ENCODE measurements around the gene LHFPL3. TPM values are rescaled to one million over a fixed set of nuclear protein-coding genes. Genes with fewer than 3 reads are reported as not detected.
A peak's percentile ranks its signal among the peaks of the same experiment; 100 is the strongest.

Gene LHFPL3
- total and polyA plus RNA-seq, 2 donors (not counting 1 experiment from before 2014, with no cell fraction given): not detected

DNA sequence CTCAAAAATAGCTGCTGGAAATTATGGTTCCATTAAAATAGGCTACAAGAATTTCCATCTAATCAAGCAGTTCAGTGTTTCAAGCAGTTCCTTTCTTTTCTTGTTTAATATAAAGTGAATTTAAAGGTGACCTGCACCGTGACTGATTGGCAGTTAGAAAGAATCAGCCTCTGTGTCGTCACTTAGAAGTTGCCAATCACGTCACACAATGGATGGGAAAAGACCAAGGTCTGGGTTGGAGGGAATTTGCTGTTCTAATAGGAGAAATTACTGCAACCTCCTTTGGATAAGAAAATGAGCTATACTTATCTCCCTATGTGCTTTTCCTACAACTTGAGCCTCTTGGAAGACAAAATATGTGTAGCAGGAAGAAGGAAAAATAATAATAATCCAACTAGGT is 466.2 kb downstream of the LHFPL3 start:
- Histone ChIP-seq H3K27ac (ENCODE audit: insufficient read depth, low read length) (no peak overlapping the region), H3K27me3 (ENCODE audit: control insufficient read depth, insufficient read depth, low read length) (no peaks in the 10 kb centered on the region), H3K79me2 (ENCODE audit: control insufficient read depth, insufficient read depth, low read length) (no peaks in the 10 kb centered on the region), H3K9me3 (ENCODE audit: control insufficient read depth, insufficient read depth, low read depth, low read length) (no peaks in the 10 kb centered on the region), H4K20me1 (ENCODE audit: control insufficient read depth, extremely low read depth, insufficient read depth, low read length) (no peaks in the 10 kb centered on the region), H3K4me2 (ENCODE audit: extremely low read depth, insufficient read depth, low read length) (no peak overlapping the region), H2AFZ (ENCODE audit: low read length) (no peak overlapping the region), H3K4me1 (ENCODE audit: control insufficient read depth, extremely low read depth, insufficient read depth, low read length) (no peaks in the 10 kb centered on the region), H3K36me3 (ENCODE audit: control insufficient read depth, insufficient read depth, low read length) (no peaks in the 10 kb centered on the region), H3K4me3 (replicated peaks in 1 of 4; ENCODE audit: control extremely low read depth in 1 of 4, insufficient read depth in 1 of 4, low read depth in 3 of 4, low read length in 4 of 4) (no peak overlapping the region), H3K9ac (ENCODE audit: insufficient read depth, low read length) (no peak overlapping the region)
- no peak for DNase-seq (ENCODE audit: low read depth in 2 of 2)
- TF ChIP-seq, protein P1, sequence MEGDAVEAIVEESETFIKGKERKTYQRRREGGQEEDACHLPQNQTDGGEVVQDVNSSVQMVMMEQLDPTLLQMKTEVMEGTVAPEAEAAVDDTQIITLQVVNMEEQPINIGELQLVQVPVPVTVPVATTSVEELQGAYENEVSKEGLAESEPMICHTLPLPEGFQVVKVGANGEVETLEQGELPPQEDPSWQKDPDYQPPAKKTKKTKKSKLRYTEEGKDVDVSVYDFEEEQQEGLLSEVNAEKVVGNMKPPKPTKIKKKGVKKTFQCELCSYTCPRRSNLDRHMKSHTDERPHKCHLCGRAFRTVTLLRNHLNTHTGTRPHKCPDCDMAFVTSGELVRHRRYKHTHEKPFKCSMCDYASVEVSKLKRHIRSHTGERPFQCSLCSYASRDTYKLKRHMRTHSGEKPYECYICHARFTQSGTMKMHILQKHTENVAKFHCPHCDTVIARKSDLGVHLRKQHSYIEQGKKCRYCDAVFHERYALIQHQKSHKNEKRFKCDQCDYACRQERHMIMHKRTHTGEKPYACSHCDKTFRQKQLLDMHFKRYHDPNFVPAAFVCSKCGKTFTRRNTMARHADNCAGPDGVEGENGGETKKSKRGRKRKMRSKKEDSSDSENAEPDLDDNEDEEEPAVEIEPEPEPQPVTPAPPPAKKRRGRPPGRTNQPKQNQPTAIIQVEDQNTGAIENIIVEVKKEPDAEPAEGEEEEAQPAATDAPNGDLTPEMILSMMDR (conservative IDR thresholded peaks at IDR 0.05 in 1 of 2, IDR thresholded peaks at IDR 0.05 in 1 of 2; ENCODE audit: low read depth in 1 of 2, low read length in 2 of 2): no peak
- no peak for TF ChIP-seq EZH2 (IDR thresholded peaks at IDR 0.05; ENCODE audit: low read length, missing control alignments)

DNA sequence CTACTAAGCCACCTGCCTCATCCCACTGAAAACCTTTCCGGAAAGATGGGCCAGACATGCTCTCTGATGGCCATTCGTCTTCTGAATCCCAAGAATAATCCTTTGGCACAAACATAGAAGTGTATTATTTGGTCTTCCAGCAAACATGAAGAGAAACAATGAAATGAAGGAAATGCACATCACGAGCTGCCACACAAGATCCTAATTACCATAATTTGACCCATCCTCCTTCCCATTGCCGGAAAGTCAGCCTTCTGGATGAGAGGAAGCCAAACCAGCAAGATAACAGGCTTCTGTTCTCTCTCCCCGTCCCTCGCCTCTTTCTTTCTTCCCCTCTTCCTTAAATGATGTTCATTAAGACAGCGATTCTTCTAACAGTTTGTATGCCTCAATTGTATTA is 466.7 kb downstream of the LHFPL3 start:
- H3K27me3 ChIP-seq (ENCODE audit: control insufficient read depth, insufficient read depth, low read length): no peaks in the 10 kb centered on the region
- H3K9ac ChIP-seq (ENCODE audit: insufficient read depth, low read length): no peak overlapping the region
- H3K4me3 ChIP-seq (replicated peaks in 1 of 4; ENCODE audit: control extremely low read depth in 1 of 4, insufficient read depth in 1 of 4, low read depth in 3 of 4, low read length in 4 of 4): no peak overlapping the region
- no peaks in the 10 kb centered on the region for H3K9me3 ChIP-seq (ENCODE audit: control insufficient read depth, insufficient read depth, low read depth, low read length)
- no peaks in the 10 kb centered on the region for H3K4me1 ChIP-seq (ENCODE audit: control insufficient read depth, extremely low read depth, insufficient read depth, low read length)
- DNase-seq (ENCODE audit: low read depth in 2 of 2): no peak
- no peak overlapping the region for H3K27ac ChIP-seq (ENCODE audit: insufficient read depth, low read length)
- H3K36me3 ChIP-seq (ENCODE audit: control insufficient read depth, insufficient read depth, low read length): no peaks in the 10 kb centered on the region
- no peak overlapping the region for H2AFZ ChIP-seq (ENCODE audit: low read length)
- no peaks in the 10 kb centered on the region for H3K79me2 ChIP-seq (ENCODE audit: control insufficient read depth, insufficient read depth, low read length)
- TF ChIP-seq EZH2 (IDR thresholded peaks at IDR 0.05; ENCODE audit: low read length, missing control alignments): no peak
- TF ChIP-seq, protein P1 (conservative IDR thresholded peaks at IDR 0.05 in 1 of 2, IDR thresholded peaks at IDR 0.05 in 1 of 2; ENCODE audit: low read depth in 1 of 2, low read length in 2 of 2): no peak
- no peaks in the 10 kb centered on the region for H4K20me1 ChIP-seq (ENCODE audit: control insufficient read depth, extremely low read depth, insufficient read depth, low read length)
- no peak overlapping the region for H3K4me2 ChIP-seq (ENCODE audit: extremely low read depth, insufficient read depth, low read length)

DNA sequence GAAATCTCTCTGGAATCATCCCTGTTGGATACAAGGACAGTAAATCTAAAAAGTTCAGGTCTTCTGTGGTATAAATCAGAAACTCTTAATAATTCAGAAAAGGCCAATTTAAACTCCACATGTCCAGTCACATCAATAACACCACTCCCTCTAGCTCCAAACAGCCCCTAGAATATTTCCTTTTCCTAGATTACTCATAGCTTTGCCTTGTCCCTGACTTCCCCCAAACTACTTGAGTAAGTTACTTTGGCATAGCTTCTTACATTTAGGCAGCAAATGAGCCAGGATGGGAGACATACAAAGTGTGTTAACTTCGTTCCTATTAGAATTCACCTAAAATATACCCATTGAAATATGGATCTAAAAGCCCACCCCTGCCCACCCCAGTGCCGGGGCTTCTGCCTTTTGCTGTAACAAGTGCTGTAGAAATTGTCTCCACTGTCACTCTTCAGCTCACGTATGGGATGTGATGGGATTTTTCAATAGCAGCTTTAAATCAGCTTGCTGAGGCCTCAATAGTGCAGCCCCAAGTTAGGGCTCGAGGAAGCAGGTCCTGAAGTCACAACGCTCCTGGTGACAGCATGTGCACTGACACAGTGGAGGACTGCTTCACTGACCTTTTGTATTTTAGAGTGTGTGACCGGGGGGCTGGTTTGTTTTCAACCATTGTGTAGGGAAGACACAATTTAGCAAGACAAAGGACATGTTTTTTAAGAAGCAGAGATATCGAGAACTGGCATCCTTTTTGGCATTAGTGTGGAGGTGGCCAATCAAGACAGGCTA is 467.4 kb downstream of the LHFPL3 start:
- no peak overlapping the region for H3K4me2 ChIP-seq (ENCODE audit: extremely low read depth, insufficient read depth, low read length)
- no peak overlapping the region for H3K9ac ChIP-seq (ENCODE audit: insufficient read depth, low read length)
- H3K27ac ChIP-seq (ENCODE audit: insufficient read depth, low read length): no peak overlapping the region
- H3K4me3 ChIP-seq (replicated peaks in 1 of 4; ENCODE audit: control extremely low read depth in 1 of 4, insufficient read depth in 1 of 4, low read depth in 3 of 4, low read length in 4 of 4): no peak overlapping the region
- TF ChIP-seq, protein P1 (conservative IDR thresholded peaks at IDR 0.05 in 1 of 2, IDR thresholded peaks at IDR 0.05 in 1 of 2; ENCODE audit: low read depth in 1 of 2, low read length in 2 of 2): no peak
- TF ChIP-seq EZH2 (IDR thresholded peaks at IDR 0.05; ENCODE audit: low read length, missing control alignments): no peak
- H3K4me1 ChIP-seq (ENCODE audit: control insufficient read depth, extremely low read depth, insufficient read depth, low read length): no peaks in the 10 kb centered on the region
- no peaks in the 10 kb centered on the region for H3K79me2 ChIP-seq (ENCODE audit: control insufficient read depth, insufficient read depth, low read length)
- DNase-seq (ENCODE audit: low read depth in 2 of 2): peak in 1 of 2 donors; percentile 13
- H3K36me3 ChIP-seq (ENCODE audit: control insufficient read depth, insufficient read depth, low read length): no peaks in the 10 kb centered on the region
- no peaks in the 10 kb centered on the region for H3K9me3 ChIP-seq (ENCODE audit: control insufficient read depth, insufficient read depth, low read depth, low read length)
- H3K27me3 ChIP-seq (ENCODE audit: control insufficient read depth, insufficient read depth, low read length): no peaks in the 10 kb centered on the region
- H4K20me1 ChIP-seq (ENCODE audit: control insufficient read depth, extremely low read depth, insufficient read depth, low read length): no peaks in the 10 kb centered on the region
- H2AFZ ChIP-seq (ENCODE audit: low read length): no peak overlapping the region

Measured in fibroblast of lung (primary cell).